ENCODE measurements around the gene RARS2.

RARS2 gene

GRCh38 chr6:87465051-87465450 is 124.7 kb downstream of the RARS2 start:
- no peak overlapping the region for H2AFZ ChIP-seq (ENCODE audit: low read depth)
- H3K27ac ChIP-seq, result no peak overlapping the region
- H3K9ac ChIP-seq, result no peak overlapping the region
- H3K36me3 ChIP-seq (ENCODE audit: insufficient read depth), result no peaks in the 10 kb centered on the region
- H3K27me3 ChIP-seq (ENCODE audit: insufficient read depth, low read depth), result no peaks in the 10 kb centered on the region
- H3K4me3 ChIP-seq (IDR thresholded peaks at IDR 0.05; ENCODE audit: insufficient read depth, low read depth, low read length), result no peak overlapping the region
- no peak for TF ChIP-seq CTCF (conservative IDR thresholded peaks at IDR 0.05; ENCODE audit: low read depth, low read length)
- no peak overlapping the region for H3K4me2 ChIP-seq
- H3K4me1 ChIP-seq (ENCODE audit: low read depth, poor library complexity, severe bottlenecking), result no peaks in the 10 kb centered on the region
- H4K20me1 ChIP-seq (ENCODE audit: insufficient read depth), result no peaks in the 10 kb centered on the region
- H3K79me2 ChIP-seq (ENCODE audit: insufficient read depth, low read depth), result no peaks in the 10 kb centered on the region
